ENCODE results near the gene AK5.

- no peak for TF ChIP-seq POLR2A (IDR thresholded peaks at IDR 0.05)
- no peak for TF ChIP-seq CTCF (IDR thresholded peaks at IDR 0.05)
- TF ChIP-seq POLR2AphosphoS5 (IDR thresholded peaks at IDR 0.05), result no peak
- TF ChIP-seq EP300 (IDR thresholded peaks at IDR 0.05), result no peak
Observed at GRCh38 chr1:77232829-77233228, 49.0 kb upstream of the AK5 start.

Data from suprapubic skin (tissue), 4 donors.